K562 (cell line): ENCODE measurements around the gene PRKCSH. TPM values are rescaled to one million over a fixed set of nuclear protein-coding genes. Genes with fewer than 3 reads are reported as not detected.

Experiments
- CBFB ChIP-seq: sonication (generic); formaldehyde crosslinking; IDR thresholded peaks from 2 replicates; pipeline ENCODE4 v1.4.0; 2020; ENCODE audit warnings: mild to moderate bottlenecking, missing genetic modification reagents
- KLF10 ChIP-seq: fragments of 250-450 bp; sonication (Bioruptor Pico); IDR thresholded peaks from 2 replicates; pipeline ENCODE4 v1.6.1; 2021; ENCODE audit warnings: matching md5 sums
- MBD1 ChIP-seq: fragments of 250-450 bp; sonication (Bioruptor Pico); IDR thresholded peaks from 2 replicates; pipeline ENCODE4 v1.8.0; 2022; ENCODE audit warnings: inconsistent platforms
- MED1 ChIP-seq: sonication (generic); formaldehyde crosslinking; IDR thresholded peaks from 2 replicates; pipeline ENCODE4 v1.8.1; 2023; ENCODE audit warnings: missing genetic modification reagents, borderline replicate concordance
- PBX2 ChIP-seq, 2 experiments: IDR thresholded peaks in 1 of 2; conservative IDR thresholded peaks in 1 of 2; 2 replicates each; pipeline ENCODE4 v1.6.1; 2016; ENCODE audit warnings: low read depth in 2 of 2, mild to moderate bottlenecking in 1 of 2, missing compliant biosample characterization in 1 of 2, missing genetic modification characterization in 1 of 2, moderate library complexity in 1 of 2
- PML ChIP-seq: IDR thresholded peaks from 2 replicates; pipeline ENCODE4 v1.6.1; 2012; ENCODE audit warnings: low read length, inconsistent platforms
- RHOXF2B ChIP-seq: fragments of 250-450 bp; sonication (Bioruptor Pico); conservative IDR thresholded peaks from 2 replicates; pipeline ENCODE4 v1.5.1; 2021
- RUNX1 ChIP-seq: sonication (generic); IDR thresholded peaks from 2 replicates; pipeline ENCODE4 v1.6.1; 2016; ENCODE audit warnings: antibody characterized with exemption, low read depth
- SP2 ChIP-seq: IDR thresholded peaks from 2 replicates; pipeline ENCODE4 v1.6.1; 2011; ENCODE audit warnings: mild to moderate bottlenecking, low read depth, low read length, moderate library complexity; ENCODE audit not compliant: poor library complexity, severe bottlenecking; ENCODE audit errors: extremely low read depth
- TBL1XR1 ChIP-seq, 2 experiments: IDR thresholded peaks; 2 replicates each; pipeline ENCODE4 v1.6.1; 2012; ENCODE audit warnings: improper control_type of control experiment in 2 of 2, low read length in 2 of 2, mild to moderate bottlenecking in 1 of 2
- THRAP3 ChIP-seq: fragments of 450-650 bp; IDR thresholded peaks from 2 replicates; pipeline ENCODE4 v1.6.1; 2016; ENCODE audit warnings: mild to moderate bottlenecking, inconsistent platforms, borderline replicate concordance
- ZNF586 ChIP-seq: fragments of 450-650 bp; formaldehyde crosslinking; conservative IDR thresholded peaks from 2 replicates; pipeline ENCODE4 v1.4.0; 2020; ENCODE audit warnings: mild to moderate bottlenecking, moderate library complexity
- polyA plus RNA-seq, 8 experiments: library from polyadenylated mRNA; depleted of rRNA in 4 of 8; stranded (reverse) in 5 of 8; unstranded in 3 of 8; fragments of >200 nt; fragmentation: Nextera tagmentation in 2 of 8; fragmentation: Illumina TruSeq in 1 of 8; extraction: Ambion mirVana in 2 of 8; extraction: Trizol in 1 of 8; gene quantifications; 2 replicates each; pipeline versions ENCODE4 v1.2.1 to v1.2.3, GENCODE V29; 2011 to 2014; ENCODE audit warnings: inconsistent platforms in 1 of 8, missing spikeins in 1 of 8
- total RNA-seq, 7 experiments: library from RNA; depleted of rRNA in 6 of 7; stranded (reverse); fragments of >200 nt in 6 of 7; fragmentation: Illumina TruSeq in 2 of 7; extraction: Trizol in 2 of 7; gene quantifications; 2 replicates each; pipeline versions ENCODE4 v1.2.1 to v1.2.3, GENCODE V29; 2011 to 2021; ENCODE audit warnings: low replicate concordance in 1 of 7
- TF ChIP-seq, protein P1 (sequence below): sonication (generic); formaldehyde crosslinking; IDR thresholded peaks from 2 replicates; pipeline ENCODE4 v1.8.0; 2022; ENCODE audit warnings: mild to moderate bottlenecking, missing genetic modification reagents
- TF ChIP-seq, protein P2 (sequence below): sonication (generic); formaldehyde crosslinking; IDR thresholded peaks from 2 replicates; pipeline ENCODE4 v1.5.0; 2020; ENCODE audit warnings: missing genetic modification reagents
- TF ChIP-seq, protein P3 (sequence below): fragments of 200-800 bp; sonication (Bioruptor generic); IDR thresholded peaks from 2 replicates; pipeline ENCODE4 v1.6.1; 2017; ENCODE audit warnings: missing genetic modification characterization, missing compliant biosample characterization

Gene PRKCSH
- total and polyA plus RNA-seq, 9 of the 15 experiments (the other 6 are each of a cell fraction or from before 2014, with no cell fraction given) = 2.3 to 297 (median 48.1) TPM

DNA sequence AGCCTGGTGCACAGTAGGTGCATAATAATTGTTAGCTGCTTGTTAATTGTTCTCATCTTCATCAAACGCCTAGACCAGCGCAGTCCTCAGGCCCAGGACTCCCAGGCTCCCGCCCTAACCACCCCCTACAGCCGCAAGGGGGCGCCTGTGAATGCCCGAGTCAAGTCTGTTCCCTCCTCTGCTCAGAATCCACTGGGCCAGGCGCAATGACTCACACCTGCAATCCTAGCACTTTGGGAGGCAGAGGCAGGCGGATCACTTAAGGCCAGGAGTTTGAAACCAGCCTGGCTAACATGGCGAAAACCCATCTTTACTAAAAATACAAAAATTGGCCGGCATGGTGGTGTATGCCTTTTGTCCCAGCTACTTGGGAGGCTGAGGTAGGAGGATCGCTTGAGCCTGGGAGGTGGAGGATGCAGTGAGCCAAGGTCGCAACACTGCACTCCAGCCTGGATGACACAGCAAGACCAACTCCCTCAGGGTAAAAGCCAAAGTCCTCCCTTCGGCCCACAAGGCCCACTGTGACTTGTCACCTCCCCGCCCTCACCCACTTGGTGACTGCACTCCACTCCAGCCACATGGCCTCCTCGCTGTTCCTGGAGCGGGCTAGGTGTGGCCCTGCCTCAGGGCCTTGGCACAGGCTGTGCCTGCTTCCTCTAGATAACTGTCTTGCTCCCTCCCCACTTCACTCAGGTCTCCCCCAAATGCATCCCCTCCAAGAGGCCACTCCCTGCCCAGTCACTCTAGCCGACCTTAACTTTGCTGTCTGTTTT, 61.1 kb downstream of the PRKCSH start (continued):
- TF ChIP-seq PBX2 (CRISPR knock-in tag; IDR thresholded peaks at IDR 0.05; ENCODE audit: low read depth) (no peak), PBX2 (tag; conservative IDR thresholded peaks at IDR 0.05; ENCODE audit: low read depth) (no peak), THRAP3 (no peak), KLF10 (CRISPR knock-in tag) (no peak), MBD1 (CRISPR knock-in tag) (no peak), RHOXF2B (no peak), RUNX1 (no peak), MED1 (no peak), SP2 (no peak), PML (no peak), TBL1XR1 (IDR thresholded peaks at IDR 0.05; ENCODE audit: low read length in 2 of 2) (no peak), ZNF586 (CRISPR knock-in tag) (no peak), CBFB (CRISPR knock-in tag) (no peak)
- TF ChIP-seq, protein P1, sequence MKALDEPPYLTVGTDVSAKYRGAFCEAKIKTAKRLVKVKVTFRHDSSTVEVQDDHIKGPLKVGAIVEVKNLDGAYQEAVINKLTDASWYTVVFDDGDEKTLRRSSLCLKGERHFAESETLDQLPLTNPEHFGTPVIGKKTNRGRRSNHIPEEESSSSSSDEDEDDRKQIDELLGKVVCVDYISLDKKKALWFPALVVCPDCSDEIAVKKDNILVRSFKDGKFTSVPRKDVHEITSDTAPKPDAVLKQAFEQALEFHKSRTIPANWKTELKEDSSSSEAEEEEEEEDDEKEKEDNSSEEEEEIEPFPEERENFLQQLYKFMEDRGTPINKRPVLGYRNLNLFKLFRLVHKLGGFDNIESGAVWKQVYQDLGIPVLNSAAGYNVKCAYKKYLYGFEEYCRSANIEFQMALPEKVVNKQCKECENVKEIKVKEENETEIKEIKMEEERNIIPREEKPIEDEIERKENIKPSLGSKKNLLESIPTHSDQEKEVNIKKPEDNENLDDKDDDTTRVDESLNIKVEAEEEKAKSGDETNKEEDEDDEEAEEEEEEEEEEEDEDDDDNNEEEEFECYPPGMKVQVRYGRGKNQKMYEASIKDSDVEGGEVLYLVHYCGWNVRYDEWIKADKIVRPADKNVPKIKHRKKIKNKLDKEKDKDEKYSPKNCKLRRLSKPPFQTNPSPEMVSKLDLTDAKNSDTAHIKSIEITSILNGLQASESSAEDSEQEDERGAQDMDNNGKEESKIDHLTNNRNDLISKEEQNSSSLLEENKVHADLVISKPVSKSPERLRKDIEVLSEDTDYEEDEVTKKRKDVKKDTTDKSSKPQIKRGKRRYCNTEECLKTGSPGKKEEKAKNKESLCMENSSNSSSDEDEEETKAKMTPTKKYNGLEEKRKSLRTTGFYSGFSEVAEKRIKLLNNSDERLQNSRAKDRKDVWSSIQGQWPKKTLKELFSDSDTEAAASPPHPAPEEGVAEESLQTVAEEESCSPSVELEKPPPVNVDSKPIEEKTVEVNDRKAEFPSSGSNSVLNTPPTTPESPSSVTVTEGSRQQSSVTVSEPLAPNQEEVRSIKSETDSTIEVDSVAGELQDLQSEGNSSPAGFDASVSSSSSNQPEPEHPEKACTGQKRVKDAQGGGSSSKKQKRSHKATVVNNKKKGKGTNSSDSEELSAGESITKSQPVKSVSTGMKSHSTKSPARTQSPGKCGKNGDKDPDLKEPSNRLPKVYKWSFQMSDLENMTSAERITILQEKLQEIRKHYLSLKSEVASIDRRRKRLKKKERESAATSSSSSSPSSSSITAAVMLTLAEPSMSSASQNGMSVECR = no peak
- TF ChIP-seq, protein P2, sequence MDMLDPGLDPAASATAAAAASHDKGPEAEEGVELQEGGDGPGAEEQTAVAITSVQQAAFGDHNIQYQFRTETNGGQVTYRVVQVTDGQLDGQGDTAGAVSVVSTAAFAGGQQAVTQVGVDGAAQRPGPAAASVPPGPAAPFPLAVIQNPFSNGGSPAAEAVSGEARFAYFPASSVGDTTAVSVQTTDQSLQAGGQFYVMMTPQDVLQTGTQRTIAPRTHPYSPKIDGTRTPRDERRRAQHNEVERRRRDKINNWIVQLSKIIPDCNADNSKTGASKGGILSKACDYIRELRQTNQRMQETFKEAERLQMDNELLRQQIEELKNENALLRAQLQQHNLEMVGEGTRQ (CRISPR knock-in tag) = no peak
- TF ChIP-seq, protein P3, sequence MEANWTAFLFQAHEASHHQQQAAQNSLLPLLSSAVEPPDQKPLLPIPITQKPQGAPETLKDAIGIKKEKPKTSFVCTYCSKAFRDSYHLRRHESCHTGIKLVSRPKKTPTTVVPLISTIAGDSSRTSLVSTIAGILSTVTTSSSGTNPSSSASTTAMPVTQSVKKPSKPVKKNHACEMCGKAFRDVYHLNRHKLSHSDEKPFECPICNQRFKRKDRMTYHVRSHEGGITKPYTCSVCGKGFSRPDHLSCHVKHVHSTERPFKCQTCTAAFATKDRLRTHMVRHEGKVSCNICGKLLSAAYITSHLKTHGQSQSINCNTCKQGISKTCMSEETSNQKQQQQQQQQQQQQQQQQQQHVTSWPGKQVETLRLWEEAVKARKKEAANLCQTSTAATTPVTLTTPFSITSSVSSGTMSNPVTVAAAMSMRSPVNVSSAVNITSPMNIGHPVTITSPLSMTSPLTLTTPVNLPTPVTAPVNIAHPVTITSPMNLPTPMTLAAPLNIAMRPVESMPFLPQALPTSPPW (CRISPR knock-in tag) = peak; percentile 40; the same call in 1 of the 2 replicates
